GM21447 (cell line): ENCODE measurements around the gene SYNE1.
"Not testable (repeated sequence)": the region's sequence is repeated elsewhere in the genome, so short reads cannot be mapped to it uniquely, and the experiment has no call there.

ENCODE experiments used
- ATAC-seq: cut with Tn5 transposase; IDR thresholded peaks from one replicate; pipeline ENCODE4 v1.9.1; 2021; ENCODE audit not compliant: unreplicated experiment

The SYNE1 gene

GRCh38 chr6:152491501-152491900, 145.7 kb downstream of the SYNE1 start:
- ATAC-seq, result not testable (repeated sequence)

DNA sequence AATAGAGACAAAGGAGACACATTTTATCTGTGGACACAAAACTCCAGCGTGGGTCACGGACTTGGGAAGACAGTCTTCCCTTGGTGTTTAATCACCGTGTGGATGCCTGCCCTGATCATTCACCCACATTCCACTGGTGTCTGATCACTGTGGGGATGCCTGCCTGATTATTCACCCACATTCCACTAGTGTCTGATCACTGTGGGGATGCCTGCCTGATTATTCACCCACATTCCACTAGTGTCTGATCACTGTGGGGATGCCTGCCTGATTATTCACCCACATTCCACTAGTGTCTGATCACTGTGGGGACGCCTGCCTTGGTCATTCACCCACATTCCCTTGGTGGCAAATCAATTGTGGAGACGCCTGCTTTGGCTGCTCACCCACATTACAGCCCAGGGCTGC, 146.2 kb downstream of the SYNE1 start:
- not testable (repeated sequence) for ATAC-seq

GRCh38 chr6:152484806-152485205, 152.4 kb downstream of the SYNE1 start:
- ATAC-seq, result no peak

GRCh38 chr6:152482289-152482688, 154.9 kb downstream of the SYNE1 start:
- ATAC-seq, result no peak

- ATAC-seq, result no peak
These were observed 158.7 kb downstream of the SYNE1 start for GRCh38 chr6:152478377-152479010.

- no peak for ATAC-seq
These were observed 162.8 kb downstream of the SYNE1 start for GRCh38 chr6:152474354-152474753.

- no peak for ATAC-seq
These were observed 164.8 kb downstream of the SYNE1 start for GRCh38 chr6:152472325-152472724.

- no peak for ATAC-seq
These were observed 165.5 kb downstream of the SYNE1 start for GRCh38 chr6:152471456-152472265.

- no peak for ATAC-seq
These were observed 174.0 kb downstream of the SYNE1 start for GRCh38 chr6:152463164-152463563.

- no peak for ATAC-seq
These were observed 174.4 kb downstream of the SYNE1 start for GRCh38 chr6:152462716-152463115.

DNA sequence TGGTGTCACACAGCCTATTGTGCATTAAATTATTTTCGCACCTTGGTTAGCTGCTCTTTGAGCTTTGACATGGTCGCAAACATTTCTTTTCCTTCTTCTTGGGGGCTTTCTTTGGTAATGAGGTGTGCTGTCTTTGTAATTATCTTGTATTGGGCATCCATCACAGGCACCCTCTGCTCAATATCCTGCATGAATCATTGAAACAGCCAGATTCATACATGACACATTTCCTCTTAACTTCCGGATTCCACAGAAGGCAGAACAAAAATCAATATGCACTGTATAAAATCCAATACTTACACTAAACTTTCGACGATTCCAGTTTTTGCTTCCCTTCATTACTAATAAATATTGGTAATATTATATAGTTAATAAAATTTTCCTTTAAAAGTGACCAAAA, 175.6 kb downstream of the SYNE1 start:
- ATAC-seq, result no peak

GRCh38 chr6:152458648-152459644, 178.2 kb downstream of the SYNE1 start:
- no peak for ATAC-seq

DNA sequence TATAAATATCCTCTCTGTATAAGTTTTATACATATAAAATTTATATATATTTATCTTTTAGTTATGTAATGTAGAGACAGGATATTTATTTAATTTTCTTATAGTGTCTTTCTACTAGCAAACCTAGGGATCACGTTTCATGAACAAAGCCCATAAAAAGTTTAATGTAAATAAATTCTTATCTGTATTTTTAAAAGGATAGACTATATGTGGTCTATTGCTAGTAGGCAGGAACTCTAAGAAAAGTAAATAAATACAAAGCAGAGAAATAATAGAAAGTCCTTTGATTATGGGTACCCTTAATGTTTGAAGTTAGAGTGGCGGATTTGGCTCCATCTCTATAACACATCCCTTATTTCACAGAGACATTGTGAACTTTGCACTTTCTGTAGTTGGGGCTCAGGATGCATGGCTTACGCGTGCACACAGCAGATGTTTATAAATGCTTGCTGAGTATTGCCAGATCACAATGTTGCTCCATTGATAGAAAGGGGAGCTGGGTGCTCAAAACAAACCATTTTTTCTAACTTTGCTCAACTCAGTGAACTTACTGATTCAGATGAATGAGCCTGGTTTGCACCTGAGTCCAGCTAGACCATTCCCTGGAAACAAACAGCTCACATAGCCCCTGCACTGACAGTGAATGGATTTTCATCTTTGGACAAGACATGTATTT, 179.1 kb downstream of the SYNE1 start:
- no peak for ATAC-seq

DNA sequence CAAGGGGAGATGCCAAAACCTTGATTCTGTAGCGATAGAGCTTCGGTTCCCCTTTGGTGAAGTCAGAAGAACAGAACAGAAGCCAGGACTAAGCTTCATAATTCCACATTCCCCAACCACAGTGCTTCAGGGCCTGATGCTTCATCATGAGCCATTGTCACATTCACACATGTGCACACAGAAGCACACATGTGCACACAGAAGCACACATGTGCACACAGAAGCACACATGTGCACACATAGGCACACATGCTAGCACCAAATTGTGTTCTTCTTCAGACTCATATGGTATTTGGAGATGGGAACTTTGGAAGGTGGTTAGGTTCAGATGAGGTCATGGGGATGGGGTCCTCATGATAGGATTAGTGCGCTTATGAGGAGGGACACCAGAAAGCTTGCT, 183.2 kb downstream of the SYNE1 start:
- no peak for ATAC-seq

DNA sequence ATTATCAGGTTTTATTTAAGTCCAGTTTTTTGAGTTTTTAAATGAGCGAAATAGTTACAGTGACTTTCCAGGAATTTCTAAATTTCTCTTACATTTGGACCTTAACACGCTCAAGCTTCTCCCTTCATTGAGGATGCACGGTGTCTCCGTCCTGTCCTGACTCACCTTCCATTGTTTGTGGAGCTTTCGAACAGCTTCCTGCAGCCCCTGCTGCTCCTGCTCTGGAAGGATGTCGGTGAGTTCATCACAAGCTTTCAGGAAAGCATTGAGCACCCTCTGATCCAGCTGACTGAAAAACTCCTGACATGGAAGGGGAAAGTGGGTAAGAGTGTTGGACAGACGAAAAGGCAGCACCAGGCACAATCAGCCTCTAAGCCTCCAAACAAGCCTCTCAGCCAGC, 183.7 kb downstream of the SYNE1 start:
- no peak for ATAC-seq

DNA sequence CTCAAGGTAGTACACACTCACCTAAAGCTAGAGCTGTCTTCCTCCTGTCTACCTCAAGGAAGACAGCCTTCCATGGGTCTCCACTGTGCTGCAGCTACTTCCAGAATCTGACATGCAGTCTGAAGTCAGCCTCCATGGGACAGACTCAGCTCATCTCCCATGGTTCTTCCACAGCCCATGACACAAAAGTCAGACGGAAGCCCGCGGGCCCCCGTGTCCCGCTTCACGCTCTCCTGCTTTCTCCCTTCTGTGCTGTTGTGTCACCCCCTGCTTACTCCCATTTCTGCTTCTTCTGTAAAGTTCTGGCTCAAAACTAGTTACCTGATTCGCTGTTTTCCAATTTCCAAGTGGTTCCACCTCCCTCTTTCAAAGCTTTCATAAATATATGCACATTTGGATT, 184.5 kb downstream of the SYNE1 start:
- no peak for ATAC-seq

DNA sequence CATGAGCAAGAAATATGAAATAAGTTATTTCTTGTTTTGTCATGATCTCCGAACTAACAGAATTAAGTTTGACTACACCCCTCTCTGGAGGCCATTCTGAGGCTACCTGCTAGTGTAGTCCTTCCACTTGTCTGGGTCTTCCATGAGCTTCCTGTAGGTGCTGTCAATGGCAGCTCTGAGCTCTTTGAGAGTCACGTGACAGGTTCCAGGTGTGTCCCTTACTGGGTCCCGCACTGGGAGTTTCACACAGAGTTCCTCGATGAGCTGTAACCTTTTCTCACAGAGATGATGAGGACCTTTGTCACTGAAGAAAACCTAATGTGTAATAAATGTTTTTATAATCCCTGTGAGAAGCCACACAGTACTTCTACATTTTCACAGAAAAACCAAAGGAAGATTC, 186.6 kb downstream of the SYNE1 start:
- no peak for ATAC-seq

- no peak for ATAC-seq
These were observed 195.3 kb downstream of the SYNE1 start for GRCh38 chr6:152441902-152442301.

DNA sequence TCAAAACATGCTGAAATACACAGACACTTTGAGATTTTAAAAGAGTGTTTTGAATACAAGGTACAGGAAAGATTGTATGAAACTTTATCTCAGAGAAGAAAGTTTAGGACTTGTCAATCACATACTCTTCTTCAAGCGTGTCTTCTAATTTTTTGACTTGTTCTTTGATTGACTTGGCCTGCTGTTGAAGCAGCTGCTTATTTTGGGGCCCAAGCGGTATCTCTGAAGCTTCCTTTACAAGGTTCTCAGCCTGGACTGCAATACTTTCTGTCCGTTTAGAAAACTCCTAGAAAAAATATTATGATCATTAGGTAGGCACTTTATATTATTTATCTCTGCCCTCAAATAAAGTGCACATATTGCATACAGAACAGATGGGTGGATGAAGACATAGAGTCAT, 201.3 kb downstream of the SYNE1 start:
- ATAC-seq, result no peak

- ATAC-seq, result no peak
These were observed 204.4 kb downstream of the SYNE1 start for GRCh38 chr6:152432758-152433157.

DNA sequence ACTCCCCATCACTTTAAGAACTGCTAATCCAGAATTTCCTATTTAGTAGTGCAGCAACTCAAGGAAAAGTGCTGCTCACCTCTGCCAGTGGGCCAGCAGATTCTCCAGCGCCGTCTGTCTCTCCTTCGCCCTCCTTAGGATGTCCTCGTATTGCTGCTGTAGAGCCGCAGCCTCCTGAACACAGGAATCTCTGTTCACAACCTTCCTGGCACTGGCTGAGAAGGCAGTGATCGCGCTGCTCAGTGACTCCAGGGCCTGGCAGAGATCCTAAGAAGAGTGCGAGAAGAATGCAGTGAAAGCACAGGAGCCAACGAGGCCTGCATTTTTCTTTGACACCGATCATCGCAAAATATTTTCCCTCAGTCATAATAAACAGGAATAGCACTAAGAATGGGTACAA, 209.0 kb downstream of the SYNE1 start:
- no peak for ATAC-seq
